Fibroblast of lung (primary cell): ENCODE measurements around the gene CCDC54. TPM values are rescaled to one million over a fixed set of nuclear protein-coding genes. Genes with fewer than 3 reads are reported as not detected.

ENCODE experiments used
- DNase-seq, 2 donors: peaks; one replicate each; pipeline versions ENCODE4 v3.0.0 to v3.0.0-alpha.2; 2010; ENCODE audit warnings: low read depth in 2 of 2
- H2AFZ ChIP-seq: 2 replicates; pipeline ENCODE4 v1.5.1; 2012; ENCODE audit warnings: low read length, control low read depth, inconsistent platforms
- H3K27ac ChIP-seq: 2 replicates; pipeline ENCODE4 v1.5.1; 2011; ENCODE audit warnings: low read length, control low read depth; ENCODE audit not compliant: insufficient read depth
- H3K27me3 ChIP-seq: 2 replicates; pipeline ENCODE4 v1.5.1; 2011; ENCODE audit warnings: mild to moderate bottlenecking, low read length; ENCODE audit not compliant: control insufficient read depth, insufficient read depth
- H3K36me3 ChIP-seq: 2 replicates; pipeline ENCODE4 v1.5.1; 2011; ENCODE audit warnings: low read length; ENCODE audit not compliant: control insufficient read depth, insufficient read depth
- H3K4me1 ChIP-seq: 2 replicates; pipeline ENCODE4 v1.5.1; 2011; ENCODE audit warnings: low read length; ENCODE audit not compliant: control insufficient read depth, insufficient read depth; ENCODE audit errors: extremely low read depth
- H3K4me2 ChIP-seq: 2 replicates; pipeline ENCODE4 v1.5.1; 2011; ENCODE audit warnings: low read length, control low read depth; ENCODE audit not compliant: insufficient read depth; ENCODE audit errors: extremely low read depth
- H3K4me3 ChIP-seq, 4 experiments: fragments of 200-600 bp in 1 of 4; sonication (generic) in 1 of 4; replicated peaks in 1 of 4; 2 replicates each; pipeline ENCODE4 v1.5.1; 2011 to 2016; ENCODE audit warnings: low read length in 4 of 4, low read depth in 3 of 4, mild to moderate bottlenecking in 3 of 4, control low read depth in 2 of 4, inconsistent platforms in 1 of 4, mixed read lengths in 1 of 4; ENCODE audit not compliant: insufficient read depth in 1 of 4; ENCODE audit errors: control extremely low read depth in 1 of 4
- H3K79me2 ChIP-seq: 2 replicates; pipeline ENCODE4 v1.5.1; 2012; ENCODE audit warnings: mild to moderate bottlenecking, low read length, inconsistent platforms; ENCODE audit not compliant: control insufficient read depth, insufficient read depth
- H3K9ac ChIP-seq: 2 replicates; pipeline ENCODE4 v1.5.1; 2011; ENCODE audit warnings: mild to moderate bottlenecking, low read length, control low read depth; ENCODE audit not compliant: insufficient read depth
- H3K9me3 ChIP-seq: 2 replicates; pipeline ENCODE4 v1.5.1; 2012; ENCODE audit warnings: low read depth, low read length; ENCODE audit not compliant: control insufficient read depth, insufficient read depth
- H4K20me1 ChIP-seq: 2 replicates; pipeline ENCODE4 v1.5.1; 2011; ENCODE audit warnings: low read length; ENCODE audit not compliant: control insufficient read depth, insufficient read depth; ENCODE audit errors: extremely low read depth
- EZH2 ChIP-seq: IDR thresholded peaks from 2 replicates; pipeline ENCODE4 v1.5.1; 2012; ENCODE audit warnings: low read length, control low read depth, mild to moderate bottlenecking; ENCODE audit errors: missing control alignments
- polyA plus RNA-seq, 2 donors: library from polyadenylated mRNA; depleted of rRNA in 1 of 2; stranded (reverse) in 1 of 2; unstranded in 1 of 2; fragments of >200 nt; gene quantifications; 2 replicates each; pipeline ENCODE4 v1.2.1, GENCODE V29; 2011 to 2012; ENCODE audit warnings: missing spikeins in 1 of 2
- total RNA-seq: library from RNA; depleted of rRNA; stranded (reverse); fragments of >200 nt; gene quantifications from 2 replicates; pipeline ENCODE4 v1.2.1, GENCODE V29; 2014
- TF ChIP-seq, protein P1 (sequence below), 2 donors: IDR thresholded peaks in 1 of 2; conservative IDR thresholded peaks in 1 of 2; 1 replicate in 1 of 2; 2 replicates in 1 of 2; pipeline ENCODE4 v1.5.1; 2011 to 2012; ENCODE audit warnings: low read length in 2 of 2, control low read depth in 1 of 2, inconsistent platforms in 1 of 2, low read depth in 1 of 2, mild to moderate bottlenecking in 1 of 2

Gene CCDC54
- total and polyA plus RNA-seq, 2 donors (not counting 1 experiment from before 2014, with no cell fraction given), result not detected

DNA sequence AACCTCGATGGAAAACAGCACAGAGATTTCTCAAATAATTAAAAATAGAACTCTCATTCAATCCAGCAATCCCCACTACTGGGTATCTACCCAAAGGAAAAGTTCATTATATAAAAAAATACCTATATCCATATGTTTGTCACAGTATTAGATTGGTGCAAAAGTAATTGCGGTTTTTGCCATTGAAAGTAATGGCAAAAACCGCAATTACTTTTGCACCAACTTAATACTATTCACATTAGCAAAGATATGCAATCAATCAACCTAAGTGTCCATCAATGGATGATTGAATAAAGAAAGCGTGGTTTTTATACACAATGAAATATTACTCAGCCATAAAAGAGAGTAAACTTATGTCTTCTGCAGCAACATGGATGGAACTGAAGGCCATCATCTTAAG lies 12.2 kb upstream of the CCDC54 start:
- Histone ChIP-seq H4K20me1 (no peaks in the 10 kb centered on the region), H3K4me1 (peaks cover 2% of the 10 kb centered on the region), H3K9me3 (no peaks in the 10 kb centered on the region), H3K4me3 (no peak overlapping the region), H3K79me2 (no peaks in the 10 kb centered on the region), H3K4me2 (no peak overlapping the region), H3K9ac (no peak overlapping the region), H3K27me3 (no peaks in the 10 kb centered on the region), H2AFZ (no peak overlapping the region), H3K27ac (no peak overlapping the region), H3K36me3 (no peaks in the 10 kb centered on the region)
- DNase-seq, result no peak
- TF ChIP-seq EZH2, result no peak
- TF ChIP-seq, protein P1, sequence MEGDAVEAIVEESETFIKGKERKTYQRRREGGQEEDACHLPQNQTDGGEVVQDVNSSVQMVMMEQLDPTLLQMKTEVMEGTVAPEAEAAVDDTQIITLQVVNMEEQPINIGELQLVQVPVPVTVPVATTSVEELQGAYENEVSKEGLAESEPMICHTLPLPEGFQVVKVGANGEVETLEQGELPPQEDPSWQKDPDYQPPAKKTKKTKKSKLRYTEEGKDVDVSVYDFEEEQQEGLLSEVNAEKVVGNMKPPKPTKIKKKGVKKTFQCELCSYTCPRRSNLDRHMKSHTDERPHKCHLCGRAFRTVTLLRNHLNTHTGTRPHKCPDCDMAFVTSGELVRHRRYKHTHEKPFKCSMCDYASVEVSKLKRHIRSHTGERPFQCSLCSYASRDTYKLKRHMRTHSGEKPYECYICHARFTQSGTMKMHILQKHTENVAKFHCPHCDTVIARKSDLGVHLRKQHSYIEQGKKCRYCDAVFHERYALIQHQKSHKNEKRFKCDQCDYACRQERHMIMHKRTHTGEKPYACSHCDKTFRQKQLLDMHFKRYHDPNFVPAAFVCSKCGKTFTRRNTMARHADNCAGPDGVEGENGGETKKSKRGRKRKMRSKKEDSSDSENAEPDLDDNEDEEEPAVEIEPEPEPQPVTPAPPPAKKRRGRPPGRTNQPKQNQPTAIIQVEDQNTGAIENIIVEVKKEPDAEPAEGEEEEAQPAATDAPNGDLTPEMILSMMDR (conservative IDR thresholded peaks at IDR 0.05 in 1 of 2, IDR thresholded peaks at IDR 0.05 in 1 of 2; ENCODE audit: low read depth in 1 of 2, low read length in 2 of 2), result no peak

DNA sequence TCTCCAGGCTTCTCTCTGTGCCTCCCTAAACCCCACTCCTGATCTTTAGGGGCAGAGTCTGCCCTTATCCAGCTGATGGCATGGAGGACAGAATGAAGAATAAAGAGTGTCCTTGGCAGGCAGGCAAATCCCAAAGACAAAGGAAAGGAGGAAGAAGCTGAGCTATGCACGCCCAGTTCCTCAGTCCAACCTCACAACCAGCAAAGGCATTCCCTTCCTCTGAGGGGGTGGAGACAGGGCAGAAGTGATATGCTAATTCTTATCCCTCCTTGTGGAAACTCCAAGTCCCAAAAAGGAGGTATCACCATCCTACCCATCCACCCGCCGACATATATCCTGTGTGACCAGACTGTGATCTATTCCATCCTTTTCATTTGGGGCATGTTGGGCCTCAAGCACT lies 10.5 kb upstream of the CCDC54 start:
- Histone ChIP-seq H3K27me3 (no peaks in the 10 kb centered on the region), H3K79me2 (no peaks in the 10 kb centered on the region), H3K9ac (no peak overlapping the region), H3K4me2 (no peak overlapping the region), H3K4me1 (peaks cover 2% of the 10 kb centered on the region), H4K20me1 (no peaks in the 10 kb centered on the region), H3K36me3 (no peaks in the 10 kb centered on the region), H2AFZ (peak overlapping the region; percentile 0), H3K4me3 (no peak overlapping the region), H3K27ac (peak overlapping the region; percentile 41), H3K9me3 (no peaks in the 10 kb centered on the region)
- no peak for TF ChIP-seq EZH2
- TF ChIP-seq, protein P1 (conservative IDR thresholded peaks at IDR 0.05 in 1 of 2, IDR thresholded peaks at IDR 0.05 in 1 of 2; ENCODE audit: low read depth in 1 of 2, low read length in 2 of 2), result no peak
- peak in 1 of 2 donors; percentile 72 for DNase-seq

DNA sequence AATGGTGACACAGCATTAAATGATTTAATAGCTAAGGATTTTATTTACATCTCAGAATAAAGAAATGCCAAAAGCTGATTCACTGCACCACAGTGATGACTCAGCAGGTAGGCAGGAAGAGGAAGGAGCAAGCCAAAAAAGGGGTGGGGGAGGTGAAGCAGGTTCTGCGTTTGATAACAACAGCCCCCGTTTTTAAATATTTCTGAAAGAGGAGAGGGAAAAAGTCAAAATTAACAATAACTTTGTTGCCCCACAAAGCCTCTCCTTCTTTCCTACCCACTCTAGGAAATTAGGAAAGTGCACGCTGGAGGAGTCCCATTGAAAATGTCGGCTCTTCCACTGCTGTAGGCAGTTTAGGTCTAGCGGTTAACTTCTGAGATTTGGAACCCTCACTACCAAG lies 9.9 kb upstream of the CCDC54 start:
- Histone ChIP-seq H3K4me1 (peaks cover 2% of the 10 kb centered on the region), H2AFZ (peak overlapping the region; percentile 20), H3K4me2 (peak overlapping the region; percentile 37), H3K36me3 (no peaks in the 10 kb centered on the region), H3K27me3 (no peaks in the 10 kb centered on the region), H3K9me3 (no peaks in the 10 kb centered on the region), H4K20me1 (no peaks in the 10 kb centered on the region), H3K27ac (peak overlapping the region; percentile 27), H3K4me3 (no peak overlapping the region), H3K9ac (no peak overlapping the region), H3K79me2 (no peaks in the 10 kb centered on the region)
- TF ChIP-seq, protein P1 (conservative IDR thresholded peaks at IDR 0.05 in 1 of 2, IDR thresholded peaks at IDR 0.05 in 1 of 2; ENCODE audit: low read depth in 1 of 2, low read length in 2 of 2), result no peak
- TF ChIP-seq EZH2, result no peak
- peak; percentile 81 to 90 for DNase-seq
